ENCODE data around the gene RTP4. TPM values are rescaled to one million over a fixed set of nuclear protein-coding genes. Genes with fewer than 3 reads are reported as not detected.

The RTP4 gene
- total RNA-seq, 1 donor from 2014 or later, result 0.83 TPM

- Mint-ChIP-seq H3K4me3 (no peak overlapping the region), H3K27me3 (ENCODE audit: low read depth) (no peaks in the 10 kb centered on the region), H3K9me3 (no peaks in the 10 kb centered on the region), H3K4me1 (peaks cover 13% of the 10 kb centered on the region), H3K27ac (no peak overlapping the region), H3K36me3 (no peaks in the 10 kb centered on the region)
- no peak for DNase-seq (ENCODE audit: low spot score in 2 of 2, unreplicated experiment in 2 of 2)
- no peak for TF ChIP-seq CTCF (IDR thresholded peaks at IDR 0.05; ENCODE audit: unreplicated experiment)
These were observed 27.6 kb upstream of the RTP4 start for GRCh38 chr3:187340578-187340977.

GRCh38 chr3:187342255-187342654 lies 25.9 kb upstream of the RTP4 start:
- Mint-ChIP-seq H3K27me3 (ENCODE audit: low read depth) (no peaks in the 10 kb centered on the region), H3K9me3 (no peaks in the 10 kb centered on the region), H3K4me3 (no peak overlapping the region), H3K36me3 (no peaks in the 10 kb centered on the region), H3K4me1 (peaks cover 13% of the 10 kb centered on the region), H3K27ac (no peak overlapping the region)
- no peak for TF ChIP-seq CTCF (IDR thresholded peaks at IDR 0.05; ENCODE audit: unreplicated experiment)
- DNase-seq (ENCODE audit: low spot score in 2 of 2, unreplicated experiment in 2 of 2), result no peak

- H3K27ac Mint-ChIP-seq, result peak overlapping the region; percentile 68
- H3K9me3 Mint-ChIP-seq, result no peaks in the 10 kb centered on the region
- no peaks in the 10 kb centered on the region for H3K27me3 Mint-ChIP-seq (ENCODE audit: low read depth)
- DNase-seq (ENCODE audit: low spot score in 2 of 2, unreplicated experiment in 2 of 2), result no peak
- H3K4me1 Mint-ChIP-seq, result peaks cover 13% of the 10 kb centered on the region
- no peak for TF ChIP-seq CTCF (IDR thresholded peaks at IDR 0.05; ENCODE audit: unreplicated experiment)
- no peaks in the 10 kb centered on the region for H3K36me3 Mint-ChIP-seq
- H3K4me3 Mint-ChIP-seq, result no peak overlapping the region
These were observed 24.5 kb upstream of the RTP4 start for GRCh38 chr3:187343670-187344069.

- Mint-ChIP-seq H3K27ac (no peak overlapping the region), H3K36me3 (no peaks in the 10 kb centered on the region), H3K9me3 (no peaks in the 10 kb centered on the region), H3K27me3 (ENCODE audit: low read depth) (no peaks in the 10 kb centered on the region), H3K4me3 (no peak overlapping the region), H3K4me1 (no peaks in the 10 kb centered on the region)
- DNase-seq (ENCODE audit: low spot score in 2 of 2, unreplicated experiment in 2 of 2), result no peak
- TF ChIP-seq CTCF (IDR thresholded peaks at IDR 0.05; ENCODE audit: unreplicated experiment), result no peak
These were observed 15.3 kb upstream of the RTP4 start for GRCh38 chr3:187352581-187353575.

- no peak overlapping the region for H3K4me3 Mint-ChIP-seq
- no peaks in the 10 kb centered on the region for H3K36me3 Mint-ChIP-seq
- no peaks in the 10 kb centered on the region for H3K27me3 Mint-ChIP-seq (ENCODE audit: low read depth)
- H3K27ac Mint-ChIP-seq, result no peak overlapping the region
- DNase-seq (ENCODE audit: low spot score in 2 of 2, unreplicated experiment in 2 of 2), result no peak
- peaks cover 4% of the 10 kb centered on the region for H3K4me1 Mint-ChIP-seq
- no peaks in the 10 kb centered on the region for H3K9me3 Mint-ChIP-seq
- no peak for TF ChIP-seq CTCF (IDR thresholded peaks at IDR 0.05; ENCODE audit: unreplicated experiment)
These were observed 10.1 kb upstream of the RTP4 start for GRCh38 chr3:187358068-187358467.
